ENCODE data around the gene SCN1B. TPM values are rescaled to one million over a fixed set of nuclear protein-coding genes. Genes with fewer than 3 reads are reported as not detected.

SCN1B gene
- total RNA-seq, 3 donors from 2014 or later: 1.6 to 8.8 (median 3.5) TPM

Other genes with a start within 250 kb of the SCN1B start
- gene ZNF30, start 103.6 kb upstream of the SCN1B start, total RNA-seq: 1 to 10 TPM; 1.3 to 4.9 (median 2.1) TPM
- gene ZNF792, start 66.2 kb upstream of the SCN1B start, total RNA-seq: 1 to 10 TPM; 5.4 to 7.6 (median 6.7) TPM
- 10 to 100 TPM; 32.5 to 53.1 (median 33.8) TPM for gene GRAMD1A, start 30.1 kb upstream of the SCN1B start, total RNA-seq
- gene HPN, start 11.3 kb downstream of the SCN1B start, total RNA-seq: under 1 TPM in 2 of 3 donors, not detected in 1; 0.54 to 0.94 TPM
- gene FXYD3, start 85.4 kb downstream of the SCN1B start, total RNA-seq: 1,000 to 10,000 TPM; 1,086 to 3,973 (median 3,185) TPM
- 10 to 100 TPM; 14.1 to 38.8 (median 31.1) TPM for gene LGI4, start 104.6 kb downstream of the SCN1B start, total RNA-seq
- 10 to 100 TPM; 13.3 to 71.0 (median 15.4) TPM for gene FXYD1, start 108.4 kb downstream of the SCN1B start, total RNA-seq
- 1 to 10 TPM in 1 of 3 donors, not detected in 2; 1.5 TPM for gene FXYD7, start 112.8 kb downstream of the SCN1B start, total RNA-seq
- 10 to 100 TPM in 2 of 3 donors, 1 to 10 TPM in 1; 9.1 to 20.8 (median 17.9) TPM for gene FXYD5, start 124.3 kb downstream of the SCN1B start, total RNA-seq
- gene FAM187B, start 198.3 kb downstream of the SCN1B start, total RNA-seq: not detected
- gene LSR, start 218.5 kb downstream of the SCN1B start, total RNA-seq: 100 to 1,000 TPM; 123 to 302 (median 289) TPM
- 100 to 1,000 TPM in 2 of 3 donors, 10 to 100 TPM in 1; 94.5 to 131 (median 116) TPM for gene USF2, start 238.5 kb downstream of the SCN1B start, total RNA-seq